ENCODE data around the gene LITAF.

DNA sequence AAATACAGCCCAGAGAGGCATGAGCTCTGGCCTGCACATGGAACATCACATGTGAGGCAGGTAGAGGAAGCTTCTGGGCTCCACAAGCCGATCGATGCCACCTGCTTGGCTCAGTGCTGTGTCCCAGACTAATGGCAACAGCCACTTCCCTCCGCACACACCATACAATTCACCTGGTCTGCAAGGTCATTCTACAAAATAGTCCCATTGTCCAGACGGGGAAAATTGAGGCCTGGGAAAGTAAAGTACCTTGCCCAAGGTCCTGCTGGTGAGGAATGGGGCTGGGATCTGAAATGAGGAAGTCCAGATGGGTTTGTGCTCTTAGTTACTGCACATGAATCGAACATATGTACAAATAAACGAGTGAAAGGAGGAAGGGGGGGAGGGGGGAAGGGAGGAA, 88.0 kb downstream of the LITAF start:
- TF ChIP-seq CTCF (IDR thresholded peaks at IDR 0.05): no peak
- no peak for TF ChIP-seq POLR2A (IDR thresholded peaks at IDR 0.05)
- TF ChIP-seq POLR2AphosphoS5 (IDR thresholded peaks at IDR 0.05): no peak
